Stimulated activated CD4-positive, alpha-beta T cell treated with anti-CD3 and anti-CD28 coated beads, Interleukin-1b, Interleukin-23, amount 100 ng/mL, for 1 hour (primary cell): Measurements from ENCODE around the gene ANO6.
"Not testable (repeated sequence)": the region's sequence is repeated elsewhere in the genome, so short reads cannot be mapped to it uniquely, and the experiment has no call there.

Source experiments
- DNase-seq, 2 donors: peaks; one replicate each; pipeline ENCODE4 v3.0.0-alpha.2; 2020; ENCODE audit warnings: low read depth in 2 of 2

ANO6 gene

DNA sequence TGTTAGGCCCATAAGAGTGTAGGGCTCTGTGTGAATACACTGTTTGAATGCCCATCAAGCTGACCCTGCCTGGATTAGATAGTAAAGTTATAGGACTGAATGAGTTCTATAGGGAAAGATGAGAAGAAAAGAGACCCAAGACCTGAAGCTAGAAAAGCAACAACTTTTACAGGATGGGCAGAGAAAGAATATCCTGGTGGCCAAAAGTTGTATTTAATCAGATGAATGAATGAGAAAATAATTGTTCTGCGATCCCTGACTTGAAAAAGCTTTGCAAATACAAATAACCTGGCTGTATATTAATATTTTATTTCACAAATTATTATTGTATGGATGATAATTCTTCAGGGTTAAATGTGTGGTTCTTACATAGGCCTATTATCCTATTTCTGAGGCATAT lies 2.8 kb upstream of the ANO6 start:
- DNase-seq, result no peak

DNA sequence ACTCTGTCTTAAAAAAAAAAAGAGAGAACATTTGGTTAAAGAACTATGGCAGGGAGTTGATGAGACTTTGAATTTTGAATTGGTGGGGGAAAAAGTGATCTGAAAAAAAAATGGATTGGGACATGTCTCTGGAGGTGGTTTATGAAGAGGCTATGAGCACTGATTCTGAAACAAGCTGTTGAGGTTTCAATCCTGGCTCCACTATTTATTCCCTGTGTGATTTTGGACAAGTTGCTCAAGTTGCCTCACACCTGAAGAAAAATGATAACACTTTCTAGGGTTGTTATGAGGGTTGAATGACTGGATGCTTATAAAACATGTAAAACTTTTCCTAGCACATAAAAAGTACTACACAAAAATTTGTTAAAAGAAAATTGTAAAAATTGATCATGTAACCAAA lies 1.8 kb upstream of the ANO6 start:
- DNase-seq, result no peak

GRCh38 chr12:45214749-45215418 lies 1.0 kb upstream of the ANO6 start:
- no peak for DNase-seq

GRCh38 chr12:45216230-45216982 lies 511 bp downstream of the ANO6 start:
- DNase-seq, result peak in 1 of 2 donors; percentile 12

- DNase-seq, result no peak
Measured at GRCh38 chr12:45216983-45217485, 1.1 kb downstream of the ANO6 start.

DNA sequence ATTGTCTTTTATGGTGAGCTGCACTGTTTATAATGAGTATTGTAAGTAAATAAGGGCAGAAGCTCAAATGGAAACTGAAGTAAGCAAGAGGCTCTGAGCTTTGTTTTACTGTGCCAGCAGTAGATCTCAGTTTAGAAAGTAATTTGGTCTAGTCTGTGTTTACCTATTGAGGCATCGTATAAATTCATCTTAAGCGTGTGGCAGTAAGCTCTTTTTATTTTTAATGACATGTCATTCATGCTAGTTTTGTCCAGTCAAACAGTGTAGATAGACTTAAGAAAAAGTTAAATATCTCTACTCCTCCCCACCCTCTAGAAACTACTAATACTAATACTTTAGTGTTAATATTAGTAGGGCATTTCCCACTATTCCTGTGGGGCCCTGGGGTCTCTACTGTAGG lies 2.0 kb downstream of the ANO6 start:
- DNase-seq, result no peak

DNA sequence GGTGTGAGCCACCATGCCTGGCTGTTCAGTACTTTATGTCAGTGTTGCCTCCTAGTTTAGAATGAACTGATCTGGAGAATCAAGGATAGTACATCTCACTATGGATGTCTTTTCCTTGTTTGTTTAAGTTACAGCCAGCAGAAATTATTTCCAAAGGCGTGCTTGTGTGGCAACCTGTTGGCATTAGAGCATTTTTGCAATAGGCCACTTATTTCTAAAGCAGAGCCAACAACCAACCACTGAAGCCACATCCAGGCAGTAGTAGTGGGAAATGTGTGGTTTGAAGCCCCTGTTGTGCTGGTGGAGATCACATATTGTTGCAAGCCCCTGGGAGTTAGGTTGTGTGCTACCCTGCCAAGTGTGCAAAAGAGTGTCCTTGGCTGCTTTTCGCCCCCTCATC lies 3.7 kb downstream of the ANO6 start:
- DNase-seq, result no peak

GRCh38 chr12:45220363-45220931 lies 4.6 kb downstream of the ANO6 start:
- no peak for DNase-seq

DNA sequence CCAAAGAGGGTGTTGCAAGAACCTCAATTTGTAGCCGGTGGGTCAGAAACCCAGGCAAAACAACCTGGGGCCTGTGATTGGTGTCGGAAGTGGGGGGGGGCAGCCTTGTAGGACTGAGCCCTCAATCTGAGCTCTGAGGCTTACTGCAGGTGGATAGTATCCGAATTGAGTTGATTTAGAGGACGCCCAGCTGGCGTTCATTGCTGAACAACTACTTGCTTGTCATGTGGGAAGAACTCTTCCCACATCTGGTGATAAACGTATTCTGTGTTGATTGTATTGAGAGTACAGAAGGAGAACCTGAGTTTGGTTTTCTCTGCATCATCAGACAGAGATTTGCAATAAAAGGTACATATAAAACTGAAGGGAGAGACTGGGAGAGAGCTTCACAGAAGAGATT lies 5.1 kb downstream of the ANO6 start:
- no peak for DNase-seq

- DNase-seq, result no peak
Measured at GRCh38 chr12:45223868-45224267, 8.0 kb downstream of the ANO6 start.

DNA sequence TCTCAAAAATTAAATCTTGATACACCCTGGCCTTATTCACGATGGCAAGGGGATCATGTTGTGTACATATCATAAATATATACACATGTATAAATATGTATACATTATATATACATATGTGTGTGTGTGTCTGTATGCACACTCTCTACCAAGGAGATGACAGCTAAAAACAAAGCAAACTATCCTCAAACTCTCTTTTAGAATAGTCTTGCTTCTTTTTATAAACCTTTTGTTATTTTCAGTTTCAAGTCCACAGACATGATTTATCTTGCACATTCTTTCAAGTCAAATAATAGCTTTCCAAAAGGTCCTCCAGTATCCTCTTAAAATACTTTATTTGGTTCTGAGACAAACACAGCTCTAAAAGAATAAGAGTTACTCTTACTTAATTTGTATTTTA lies 8.4 kb downstream of the ANO6 start:
- DNase-seq, result no peak

- DNase-seq, result no peak
Measured at GRCh38 chr12:45226021-45226420, 10.1 kb downstream of the ANO6 start.

DNA sequence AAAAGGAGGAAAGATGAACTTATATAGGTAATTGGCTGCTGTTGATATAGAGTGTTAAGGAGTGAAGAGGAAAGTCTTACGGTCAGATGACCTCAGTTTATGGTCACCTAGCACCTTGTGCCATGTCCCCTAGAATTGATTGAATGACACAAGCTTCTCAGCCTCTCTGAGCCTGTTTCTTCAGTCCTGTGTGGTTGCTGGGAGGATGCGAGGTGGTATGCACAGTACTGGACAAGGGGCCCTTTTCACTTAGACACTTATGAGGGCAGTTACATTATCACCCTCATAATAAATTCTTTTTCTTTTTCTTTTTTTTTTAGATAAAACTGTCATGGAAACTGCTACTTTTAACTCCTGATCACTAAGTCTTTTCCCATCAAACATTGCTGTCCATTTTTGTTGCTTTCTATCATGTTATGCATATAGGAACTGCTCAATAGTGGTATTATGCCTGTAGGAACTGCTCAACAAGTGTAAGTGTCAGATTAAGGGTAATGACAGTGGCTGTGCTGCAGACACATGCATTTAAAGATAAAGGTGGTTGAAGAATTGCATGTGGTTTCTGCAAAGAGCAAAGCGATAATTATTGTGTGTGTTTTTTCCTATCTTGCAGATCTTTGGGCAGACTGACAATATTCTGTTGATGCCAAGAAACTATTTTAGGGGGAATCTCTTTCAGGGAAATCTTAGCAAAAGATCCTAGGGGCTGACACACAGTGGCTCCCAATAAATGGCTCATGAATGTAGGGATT lies 11.6 kb downstream of the ANO6 start:
- DNase-seq, result no peak

GRCh38 chr12:45231515-45232145 lies 15.7 kb downstream of the ANO6 start:
- no peak for DNase-seq

GRCh38 chr12:45232146-45232755 lies 16.4 kb downstream of the ANO6 start:
- DNase-seq, result no peak

- no peak for DNase-seq
Measured at GRCh38 chr12:45232756-45233372, 17.0 kb downstream of the ANO6 start.

DNA sequence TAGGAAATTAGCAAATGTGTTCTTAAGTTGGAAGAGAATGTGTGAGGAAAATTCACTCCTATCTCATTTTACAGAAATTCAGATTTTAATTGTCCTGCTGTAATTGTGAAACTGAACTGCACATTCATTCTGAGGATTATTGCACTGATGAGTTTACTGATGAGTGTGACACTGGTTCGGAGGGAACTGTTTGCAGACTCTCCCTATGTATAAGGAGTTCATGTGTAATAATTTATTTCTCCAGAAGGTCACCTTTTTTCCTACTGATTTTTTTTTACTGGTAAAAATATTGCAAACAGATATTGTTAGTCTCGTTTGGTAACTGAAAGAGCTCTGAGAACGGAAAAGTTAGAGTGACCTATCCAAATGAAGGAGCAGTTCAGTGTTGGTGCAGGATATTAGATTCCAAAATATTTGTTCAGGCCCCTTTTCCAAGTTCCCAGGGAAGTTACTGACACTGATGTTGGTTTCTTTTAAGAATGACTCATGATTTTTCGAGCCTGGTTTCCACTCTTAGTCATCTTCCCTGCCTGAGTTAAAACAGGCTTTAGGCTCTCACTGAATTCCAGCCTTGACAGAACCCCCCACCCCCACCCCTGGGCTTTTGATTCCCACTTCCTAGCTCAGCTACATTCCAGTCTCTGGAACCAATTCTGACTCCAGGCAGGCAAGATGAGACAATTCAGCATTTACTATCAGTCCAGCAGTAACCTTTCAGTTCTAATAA lies 18.4 kb downstream of the ANO6 start:
- no peak for DNase-seq

DNA sequence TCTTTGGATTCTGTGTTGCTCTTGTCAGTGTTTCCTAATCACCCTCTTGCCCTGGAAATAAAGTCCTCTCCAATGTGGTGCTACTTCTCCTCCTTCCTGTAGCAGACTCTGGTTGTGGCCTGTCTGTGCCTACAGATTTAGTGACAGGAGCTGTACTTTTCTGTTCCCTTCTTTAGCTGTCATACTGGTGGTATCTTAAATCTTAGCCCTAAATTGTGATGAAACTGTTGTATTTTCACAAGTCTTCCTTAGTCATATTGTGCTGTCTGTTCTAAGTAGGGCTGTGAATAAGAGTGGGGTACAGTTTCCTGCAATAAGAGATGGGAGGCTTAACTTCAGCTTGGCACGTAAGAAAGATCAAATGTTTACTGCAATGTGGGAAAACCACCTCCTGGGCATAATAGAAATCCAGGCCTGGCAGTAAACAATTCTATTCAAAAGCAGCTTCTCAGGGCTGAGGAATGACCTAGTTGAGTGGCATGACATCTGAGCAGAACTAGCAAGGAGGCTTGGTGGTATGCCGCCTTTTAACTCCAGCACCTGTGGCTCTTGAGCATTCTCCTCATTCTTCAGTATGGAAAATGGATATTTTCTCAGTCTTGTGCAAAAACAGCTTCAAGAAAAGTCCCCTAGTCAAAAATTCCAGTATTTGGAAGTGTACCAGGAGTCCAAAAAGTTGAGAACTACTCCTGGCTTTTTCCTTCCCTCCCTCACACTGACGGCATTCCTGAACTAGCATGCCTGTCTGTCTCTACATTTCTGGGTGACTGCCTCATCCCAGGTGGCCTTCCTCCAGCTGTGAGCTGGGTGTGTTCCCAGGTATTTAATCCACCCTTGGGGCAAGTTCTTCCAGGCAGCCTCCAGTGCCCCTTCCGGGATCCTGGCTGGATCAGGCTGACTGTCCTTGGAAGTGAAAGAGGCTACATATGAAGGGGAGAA lies 19.5 kb downstream of the ANO6 start:
- no peak for DNase-seq

GRCh38 chr12:45236383-45236782 lies 20.5 kb downstream of the ANO6 start:
- not testable (repeated sequence) for DNase-seq
